Epithelial cell of prostate (primary cell): ENCODE measurements around the gene TMEM92.
"Not testable (repeated sequence)": the region's sequence is repeated elsewhere in the genome, so short reads cannot be mapped to it uniquely, and the experiment has no call there.

Source experiments
- DNase-seq: peaks from one replicate; pipeline ENCODE4 v3.0.0-alpha.2; 2011; ENCODE audit warnings: low read depth, low spot score
- H3K27ac ChIP-seq: fragments of 450-650 bp; 2 replicates; pipeline ENCODE4 v1.5.1; 2017; ENCODE audit warnings: mild to moderate bottlenecking

Gene TMEM92

DNA sequence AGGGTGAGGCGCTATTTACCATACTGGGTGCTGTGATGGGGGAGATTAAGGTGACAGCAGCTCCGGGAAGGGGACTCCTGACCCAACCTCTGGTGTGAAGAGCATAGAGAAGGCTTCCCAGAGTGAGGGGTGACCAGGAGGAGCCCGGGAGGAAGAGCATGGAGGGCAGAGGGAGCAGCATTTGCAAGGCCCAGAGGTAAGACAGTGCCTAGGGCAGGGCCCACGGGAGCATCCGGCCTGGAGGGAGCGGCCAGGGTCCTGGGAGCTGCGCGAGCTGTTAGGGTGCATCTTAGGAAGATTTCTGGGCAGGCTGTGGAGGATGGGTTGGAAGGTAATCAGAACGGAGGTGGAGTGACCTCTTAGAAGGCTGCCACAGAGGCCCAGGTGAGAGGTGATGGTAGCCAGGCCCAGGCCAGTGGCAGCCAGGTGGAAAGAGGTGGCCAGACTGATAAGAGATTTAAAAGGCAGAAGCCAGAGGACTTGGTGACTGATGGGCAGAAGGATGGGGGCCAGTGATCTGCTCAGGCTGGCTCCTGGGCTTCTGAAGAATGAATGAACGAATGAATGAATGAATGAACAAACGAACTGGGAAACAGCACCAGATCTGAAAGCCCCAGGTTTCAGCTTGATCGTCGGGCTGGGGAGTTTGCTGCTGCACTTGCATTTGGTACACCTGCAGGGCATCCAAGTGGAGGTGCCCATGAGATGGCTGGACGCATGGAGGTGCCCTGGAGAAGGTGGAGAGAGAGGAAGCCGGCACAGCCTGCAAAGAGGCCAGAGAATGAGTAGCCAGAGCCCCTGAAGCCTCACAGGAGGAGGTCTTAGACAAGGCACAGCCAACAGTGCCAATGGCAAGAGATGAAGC lies 13.0 kb upstream of the TMEM92 start:
- DNase-seq: no peak

DNA sequence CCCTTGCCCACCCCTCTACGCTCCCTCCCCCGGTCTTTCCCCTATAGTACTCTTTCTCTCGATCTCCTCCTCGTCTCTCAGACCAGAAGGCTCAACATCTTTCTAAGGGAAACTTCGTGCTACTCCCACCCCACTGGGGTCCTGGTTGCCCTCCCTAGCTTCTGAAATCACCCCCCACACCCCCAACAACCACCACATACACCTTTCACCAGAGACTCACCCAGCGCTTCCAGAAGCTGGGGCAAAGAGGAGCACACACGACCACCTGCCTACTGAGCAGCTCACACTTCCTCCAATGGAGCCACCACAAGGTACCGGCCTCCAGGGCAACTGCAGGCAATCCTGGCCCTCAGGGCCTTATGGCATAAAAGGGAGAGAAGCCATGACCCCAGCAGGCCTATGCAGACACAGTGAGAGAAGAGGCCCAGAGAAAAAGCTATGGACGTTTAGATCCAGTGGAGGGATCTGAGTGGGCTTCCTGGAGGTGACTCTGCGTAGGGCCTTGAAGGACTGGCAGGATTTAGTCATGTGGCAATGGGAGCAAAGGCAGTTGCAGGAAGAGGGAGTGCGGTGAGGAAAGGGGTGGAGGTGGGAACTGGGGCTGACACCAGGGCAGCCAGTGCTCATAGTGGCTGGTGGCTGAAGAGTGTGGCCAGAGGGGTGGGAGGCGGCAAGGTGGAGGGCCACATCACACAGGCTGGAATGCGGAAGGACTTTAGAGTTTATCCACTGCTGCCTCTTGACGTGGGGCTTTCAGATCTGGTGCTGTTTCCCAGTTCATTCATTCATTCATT lies 12.1 kb upstream of the TMEM92 start:
- H3K27ac ChIP-seq: no peak overlapping the region
- DNase-seq: no peak

More for the DNA sequence above, 13.0 kb upstream of the TMEM92 start:
- H3K27ac ChIP-seq: no peak overlapping the region

DNA sequence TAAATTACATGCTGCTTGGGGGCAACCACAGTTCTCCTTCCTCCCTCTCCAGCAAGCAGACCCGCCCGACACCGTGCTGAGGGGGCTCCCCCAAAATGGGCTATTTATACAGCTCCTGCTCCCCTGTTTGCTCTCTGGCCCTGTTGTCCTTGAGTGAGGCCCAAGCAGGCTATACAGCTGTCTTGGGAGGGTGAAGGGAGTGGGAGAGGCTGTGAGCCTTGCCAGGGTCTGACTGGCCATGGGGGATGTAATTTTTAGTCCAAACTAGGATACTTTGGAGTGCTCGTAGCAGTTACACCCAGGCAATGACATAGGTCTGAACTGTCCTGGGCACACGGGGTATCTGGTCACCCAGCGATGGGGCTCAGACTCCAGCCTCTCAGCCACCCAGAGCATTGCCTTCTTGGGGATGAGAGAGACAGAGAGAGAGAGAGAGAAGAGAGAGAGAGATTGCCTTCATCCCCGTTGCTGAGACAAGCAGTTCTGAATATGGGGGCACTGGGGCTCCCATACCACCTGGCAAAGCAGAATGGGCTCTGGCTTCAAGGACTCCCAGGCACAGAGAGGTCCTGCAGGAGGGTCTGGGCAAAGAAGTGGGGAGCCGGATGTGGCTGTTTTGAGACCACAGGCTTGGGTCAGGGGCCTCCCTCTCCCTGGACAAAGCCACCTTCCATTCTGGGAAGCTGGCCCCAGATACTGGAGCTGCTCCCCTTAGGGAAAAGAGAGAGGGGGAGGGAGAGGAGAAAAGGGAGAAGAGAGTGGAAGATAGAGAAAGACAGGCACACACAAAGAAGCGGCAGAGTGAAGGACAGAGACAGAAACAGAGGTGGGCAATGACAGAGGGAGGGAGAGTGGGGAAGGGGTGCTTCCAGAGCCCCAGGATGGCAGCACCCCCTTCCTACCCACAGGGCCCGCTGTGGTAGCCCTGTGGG lies 10.7 kb upstream of the TMEM92 start:
- H3K27ac ChIP-seq: no peak overlapping the region
- no peak for DNase-seq

DNA sequence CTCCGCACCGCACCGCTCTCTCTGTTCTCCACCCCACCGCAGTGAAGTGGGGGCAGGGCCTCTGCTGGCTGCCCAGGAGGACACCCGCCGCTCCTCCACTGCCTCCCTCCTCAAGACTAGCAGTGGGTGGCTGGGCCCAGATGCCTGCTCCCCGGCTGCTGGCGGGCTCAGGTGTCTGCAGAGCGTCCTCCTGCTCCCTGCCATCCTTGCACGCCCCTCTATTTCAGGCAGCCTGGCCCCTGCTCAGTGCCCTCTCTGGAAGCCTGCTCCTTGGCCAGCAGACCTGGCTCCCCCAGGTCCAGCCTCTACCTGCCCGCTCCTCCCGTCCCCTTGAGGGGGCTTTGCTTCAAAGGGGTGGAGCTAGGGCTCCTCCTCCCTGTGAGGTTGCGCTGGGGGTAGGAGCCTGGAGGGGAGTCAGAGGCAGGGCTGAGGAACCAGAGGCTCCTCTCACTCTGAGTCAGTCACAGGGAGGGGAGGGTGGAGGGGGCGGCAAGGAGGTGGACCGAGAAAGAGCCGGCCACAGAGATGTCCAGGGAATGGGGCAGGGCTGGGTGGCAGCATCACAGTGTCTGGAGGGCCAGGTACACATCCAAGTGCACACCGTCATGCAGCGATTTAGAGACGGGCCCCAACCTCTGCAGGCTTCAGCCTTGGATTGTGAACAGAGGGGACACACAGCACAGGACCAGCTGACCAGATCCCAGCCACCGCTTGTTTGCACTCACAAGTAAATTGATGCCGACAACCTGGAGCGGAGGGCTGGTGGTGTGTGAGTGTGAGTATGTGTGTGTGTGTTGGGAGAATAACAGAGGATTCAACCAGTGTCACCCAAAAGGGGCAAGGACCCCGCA lies 9.8 kb upstream of the TMEM92 start:
- DNase-seq: no peak
- no peak overlapping the region for H3K27ac ChIP-seq

DNA sequence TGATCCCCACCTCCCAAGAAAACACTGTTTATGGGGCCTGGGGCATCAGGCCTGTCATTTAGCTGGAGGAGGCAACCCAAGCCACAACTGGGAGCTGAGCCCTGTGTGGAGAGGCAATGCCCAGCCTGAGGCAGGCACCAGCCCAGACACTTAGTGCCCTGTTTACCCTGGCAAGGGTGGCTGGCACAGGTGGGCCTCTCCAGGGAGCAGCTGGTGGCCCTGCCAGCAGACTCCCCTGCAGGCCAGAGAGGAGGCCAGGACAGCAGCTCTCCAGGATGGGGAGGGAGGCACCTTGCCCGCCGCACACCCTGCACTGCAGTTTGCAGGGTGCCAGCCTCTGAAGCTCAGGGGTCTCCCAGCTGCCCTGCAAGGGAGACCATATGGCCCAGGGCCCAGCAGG lies 9.1 kb upstream of the TMEM92 start:
- no peak for DNase-seq
- H3K27ac ChIP-seq: no peak overlapping the region

DNA sequence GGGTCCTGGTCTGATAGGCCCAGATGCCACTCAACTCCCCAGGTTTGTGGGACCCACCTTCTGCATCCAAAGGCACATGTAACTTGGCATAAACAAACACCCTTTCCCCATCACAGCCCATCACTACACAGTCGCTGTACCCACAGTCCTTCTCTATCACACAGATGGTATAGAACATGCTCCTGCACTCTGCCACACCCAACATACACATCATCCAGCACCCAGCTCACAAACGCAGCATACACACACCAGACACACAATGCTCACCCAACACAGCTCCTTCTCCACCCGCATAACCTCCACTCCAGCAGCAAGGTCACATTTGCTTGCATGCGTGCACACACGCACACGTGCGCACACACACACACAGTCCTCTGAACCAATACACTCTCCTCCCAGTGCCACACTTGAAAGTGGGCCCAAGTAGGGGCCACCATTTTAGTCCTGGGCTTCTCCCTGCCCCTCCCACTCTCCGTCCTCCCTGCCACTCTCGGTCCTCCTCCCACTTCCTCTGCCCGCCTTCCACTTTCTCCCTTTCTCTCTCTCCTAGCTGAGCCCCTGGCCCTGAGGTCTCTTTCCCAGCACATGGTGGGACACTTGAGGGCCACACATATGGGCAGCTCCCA lies 8.5 kb upstream of the TMEM92 start:
- H3K27ac ChIP-seq: no peak overlapping the region
- DNase-seq: no peak

DNA sequence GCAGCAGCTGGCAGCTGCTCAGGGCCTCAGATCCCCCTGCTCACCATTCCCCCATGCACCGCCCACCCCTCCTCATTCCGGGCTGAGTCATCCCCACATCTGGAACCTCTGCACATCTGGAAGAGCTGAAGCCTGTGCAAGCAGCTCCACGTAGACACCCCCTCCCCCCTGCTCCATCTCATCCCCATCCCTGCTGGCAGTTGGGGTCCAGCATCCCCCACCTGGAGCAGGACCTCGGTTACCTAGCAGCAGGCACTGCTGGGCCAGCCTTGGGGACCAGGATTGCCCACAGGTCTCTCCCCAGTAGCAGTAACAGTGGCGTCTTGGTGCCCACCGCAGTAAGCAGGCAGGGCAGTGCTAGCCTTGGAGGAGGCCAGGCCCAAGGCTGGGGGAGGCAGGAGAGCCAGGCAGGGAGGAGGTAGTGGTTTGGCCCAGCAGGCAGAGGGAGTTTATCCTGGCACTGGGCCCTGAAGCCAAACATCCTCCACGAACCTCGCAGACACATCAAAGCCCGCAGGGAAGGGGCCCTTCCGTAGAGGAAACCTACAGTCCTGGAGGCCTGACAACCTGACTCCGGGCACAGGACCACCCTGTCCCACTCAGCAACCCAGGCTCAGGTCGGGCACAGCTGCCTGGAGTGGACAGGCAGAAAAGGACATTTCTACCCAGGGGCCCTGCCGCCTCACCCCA lies 7.7 kb upstream of the TMEM92 start:
- no peak for DNase-seq
- H3K27ac ChIP-seq: no peak overlapping the region

DNA sequence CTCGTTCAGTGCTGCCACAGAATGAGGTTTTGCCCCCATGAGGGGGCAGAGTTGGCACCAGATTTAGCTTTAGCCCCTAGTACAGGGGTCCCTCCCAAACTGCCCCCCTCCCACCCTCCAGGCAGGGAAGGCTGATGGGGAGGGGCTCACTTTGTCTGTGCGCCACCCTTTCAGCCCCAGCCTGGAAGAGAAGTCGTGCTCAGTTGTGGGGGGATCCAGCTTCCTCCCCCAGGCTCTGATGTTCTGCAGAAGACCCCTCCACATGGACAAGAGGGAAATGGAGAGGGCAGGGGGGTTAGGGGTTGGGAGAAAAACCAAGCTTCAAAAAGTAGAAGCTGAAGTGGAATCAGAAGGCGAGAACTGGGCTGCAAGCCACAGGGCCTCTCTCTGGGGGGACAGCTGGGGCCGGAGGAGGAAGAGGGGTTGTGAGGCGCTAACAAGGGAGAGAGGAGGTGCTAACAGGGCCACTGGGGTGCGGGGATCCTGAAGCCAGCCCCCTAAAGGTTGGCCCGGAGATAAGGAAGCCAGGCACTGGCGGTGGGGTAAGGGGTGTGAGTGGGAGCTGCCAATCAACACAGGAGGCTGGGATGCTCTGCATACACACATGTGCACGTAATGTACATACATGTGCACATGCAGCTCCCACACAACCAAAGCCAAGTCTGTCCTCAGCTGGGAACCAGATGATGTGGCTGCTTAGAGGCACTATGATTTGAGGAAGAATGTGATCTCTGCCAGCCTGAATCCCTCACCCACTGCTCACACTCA lies 7.0 kb upstream of the TMEM92 start:
- DNase-seq: no peak
- H3K27ac ChIP-seq: no peak overlapping the region

DNA sequence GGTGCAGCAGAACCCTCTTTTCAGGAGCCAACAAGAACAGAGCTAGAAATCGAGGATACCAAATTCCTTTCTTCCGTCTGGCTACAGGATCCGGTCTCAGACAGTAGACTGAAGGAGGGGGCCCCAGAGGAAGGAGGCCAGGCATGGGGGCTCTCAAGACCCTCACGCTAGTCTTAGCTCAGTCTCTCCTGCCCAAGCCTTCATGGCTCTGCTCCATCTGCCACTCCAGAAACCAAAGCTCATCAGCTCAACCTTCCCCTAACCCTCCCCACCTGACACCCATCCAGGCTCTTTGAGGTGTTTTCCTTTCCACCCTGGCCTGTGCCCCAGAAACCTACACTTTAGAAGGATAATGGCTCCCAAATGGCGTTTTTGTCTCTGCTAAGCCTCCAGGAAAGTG lies 6.2 kb upstream of the TMEM92 start:
- H3K27ac ChIP-seq: no peak overlapping the region
- no peak for DNase-seq

DNA sequence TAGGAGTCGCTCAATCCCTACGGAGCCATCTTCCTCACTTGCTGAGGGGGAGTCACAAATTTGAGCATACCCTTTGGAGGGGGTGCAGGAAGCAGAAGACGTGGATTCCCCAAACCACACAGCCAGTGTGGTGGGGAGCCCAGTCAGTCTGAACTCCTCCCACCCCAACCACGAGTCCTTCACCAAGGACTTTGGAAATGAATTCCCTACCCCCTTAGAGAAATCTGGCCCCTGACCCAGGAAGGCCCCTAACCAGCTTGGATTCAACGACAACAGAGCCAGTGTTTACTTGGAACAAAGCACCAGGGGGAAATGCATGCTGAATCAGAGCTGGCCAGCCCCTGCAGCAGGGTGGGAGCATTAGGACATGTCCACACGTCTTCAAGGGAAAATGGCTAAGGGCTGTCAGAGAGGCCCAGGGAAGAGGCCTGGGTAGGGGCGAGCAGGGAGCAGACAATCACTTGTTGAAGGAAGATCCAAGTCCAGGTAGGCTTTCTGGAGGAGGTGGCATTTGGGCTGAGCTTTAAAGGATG lies 5.5 kb upstream of the TMEM92 start:
- DNase-seq: no peak
- H3K27ac ChIP-seq: no peak overlapping the region

DNA sequence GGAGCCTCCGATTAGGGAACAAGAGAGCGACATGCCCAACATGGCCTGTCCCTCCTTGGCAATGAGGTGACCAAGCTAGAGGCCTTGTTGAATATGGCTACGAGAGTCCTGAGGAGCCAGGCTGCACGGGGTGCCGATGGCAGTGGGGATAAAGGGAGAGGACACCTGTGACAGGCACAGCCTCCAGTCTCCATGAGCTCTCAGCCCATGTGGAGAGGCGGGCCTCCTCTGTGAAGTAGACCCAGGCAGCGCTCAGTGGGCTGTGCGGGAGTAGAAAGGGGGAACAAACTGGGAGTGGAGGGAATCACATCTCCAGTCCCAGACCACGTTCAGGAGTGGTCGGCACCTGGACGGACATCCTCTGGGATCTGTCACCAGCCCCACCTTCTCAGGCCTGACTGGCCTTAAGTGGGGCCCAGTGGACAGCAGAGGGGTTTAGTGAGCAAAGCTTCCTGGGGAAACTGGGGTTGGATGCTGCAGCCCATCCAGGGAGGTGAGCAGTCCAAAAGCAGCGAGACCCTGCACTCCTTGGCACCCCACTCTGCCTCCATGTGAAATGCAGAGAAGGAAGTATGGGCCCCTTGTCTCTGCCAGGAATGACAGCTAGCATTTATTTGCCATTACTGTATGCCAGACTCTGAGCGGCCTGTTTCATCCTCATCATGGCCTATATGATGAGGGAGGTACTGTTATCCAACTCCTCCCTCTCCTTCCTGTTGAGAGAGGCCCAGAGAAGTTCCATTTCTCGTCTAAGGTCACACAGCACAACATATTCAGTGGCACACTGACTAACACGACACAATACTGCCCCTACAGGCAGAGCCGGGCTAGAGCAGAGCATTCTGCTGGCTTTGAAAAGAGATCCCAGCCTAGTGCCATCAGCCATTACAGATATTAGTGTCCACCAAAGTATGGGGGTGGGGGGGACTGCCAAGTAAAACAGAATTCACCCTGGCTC lies 4.5 kb upstream of the TMEM92 start:
- DNase-seq: no peak
- H3K27ac ChIP-seq: no peak overlapping the region

DNA sequence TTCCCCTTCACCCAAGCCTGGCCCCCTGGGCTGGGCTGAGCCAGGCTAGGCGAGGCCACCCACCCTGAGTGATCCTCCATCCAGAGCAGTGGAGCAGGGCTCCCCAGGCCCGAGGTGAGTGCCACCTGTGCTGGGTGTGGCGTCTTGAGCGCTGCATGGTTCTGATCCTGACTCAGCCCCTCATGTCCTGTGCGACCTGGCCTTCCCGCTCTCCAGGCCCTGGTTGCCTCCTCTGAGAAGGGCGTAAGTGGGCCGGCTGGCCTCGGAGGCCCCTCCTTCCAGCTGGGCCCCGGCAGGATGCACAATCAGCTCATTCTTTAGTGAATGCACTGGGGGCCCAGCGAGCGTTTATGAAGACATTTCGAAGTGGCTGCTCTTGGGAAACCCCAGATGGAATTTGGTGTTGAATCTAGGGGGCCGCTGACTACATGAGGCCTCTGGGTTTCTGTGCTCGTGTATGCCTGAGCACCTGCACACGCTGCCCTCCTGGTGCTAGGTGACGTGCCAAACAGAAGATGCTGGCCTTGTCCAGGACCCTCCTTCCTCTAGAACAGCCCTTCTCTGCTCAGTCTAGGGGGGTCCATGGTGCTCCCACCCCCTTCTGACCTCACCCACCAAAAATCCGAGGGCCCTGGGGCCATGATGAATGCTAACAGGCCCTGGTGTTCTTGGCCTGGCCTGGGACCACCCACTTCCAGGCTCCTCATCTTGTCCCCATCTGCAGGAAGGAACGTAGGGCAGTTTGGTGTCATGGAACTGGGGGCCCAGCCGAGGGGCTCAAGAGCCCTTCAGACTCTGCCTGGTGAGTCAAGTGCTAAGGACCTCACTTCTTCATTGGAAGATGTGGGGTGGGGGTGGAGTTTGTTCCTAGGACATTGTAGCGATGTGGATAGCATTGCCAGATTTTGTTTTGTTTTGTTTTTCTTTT lies 3.6 kb upstream of the TMEM92 start:
- H3K27ac ChIP-seq: no peak overlapping the region
- no peak for DNase-seq

DNA sequence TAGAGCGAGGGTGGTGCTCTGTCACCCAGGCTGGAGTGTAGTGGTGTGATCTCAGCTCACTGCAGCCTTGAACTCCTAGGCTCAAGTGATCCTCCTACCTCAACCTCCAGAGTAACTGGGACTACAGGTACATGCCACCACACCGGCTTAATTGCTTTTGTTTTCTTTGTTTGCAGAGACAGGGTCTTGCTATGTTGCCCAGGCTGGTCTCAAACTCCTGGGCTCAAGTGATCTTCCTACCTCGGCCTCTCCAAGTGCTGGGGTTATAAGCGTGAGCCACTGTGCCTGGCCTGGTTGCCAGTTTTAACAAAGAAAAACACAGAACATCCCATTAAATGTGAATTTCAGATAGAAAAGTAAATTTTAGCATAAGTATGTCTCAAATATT lies 2.9 kb upstream of the TMEM92 start:
- not testable (repeated sequence) for H3K27ac ChIP-seq

DNA sequence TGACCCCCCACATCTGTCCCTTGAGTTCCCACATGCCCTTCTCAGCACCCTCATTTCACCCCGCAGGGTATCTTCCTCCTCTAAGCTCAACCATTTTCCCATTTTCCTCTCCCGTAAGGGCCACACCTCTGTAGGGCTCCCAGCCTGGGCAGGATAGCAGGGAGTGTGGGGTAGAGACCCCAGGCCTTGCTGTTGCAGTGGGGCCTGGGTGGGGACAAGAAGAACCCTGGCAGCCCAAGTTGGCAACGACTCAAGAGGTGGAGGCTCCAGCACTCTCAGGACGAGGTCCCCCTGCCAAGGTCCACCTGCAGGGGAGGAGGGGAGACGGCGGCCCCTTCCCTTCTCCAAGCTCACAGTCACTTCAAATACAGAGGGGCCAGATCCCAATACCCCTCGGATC lies 2.0 kb upstream of the TMEM92 start:
- no peak overlapping the region for H3K27ac ChIP-seq
- DNase-seq: no peak

More for the DNA sequence above, 2.9 kb upstream of the TMEM92 start:
- not testable (repeated sequence) for DNase-seq
